Panc1 (cell line): ENCODE results near the gene CORO2B. TPM values are rescaled to one million over a fixed set of nuclear protein-coding genes. Genes with fewer than 3 reads are reported as not detected.

Experiments
- ATAC-seq: fragments of 200-7000 bp; cut with Tn5 transposase; 2 replicates; pipeline ENCODE4 v1.9.1; 2020; ENCODE audit warnings: mild to moderate bottlenecking, moderate library complexity
- BruUV-seq: library from RNA; stranded (reverse); fragments of 400-500 nt; replicated peaks from 2 replicates; lab custom pipeline; 2021; lab: Mats Ljungman, UMichigan
- CTCF ChIA-PET: fragments of 300-600 bp; sonication (Branson Sonifier 250); formaldehyde crosslinking; loops from one replicate; lab custom pipeline; 2022; ENCODE audit warnings: antibody characterized with exemption; lab: Charles Lee
- POLR2A ChIA-PET: fragments of 300-600 bp; sonication (Branson Sonifier 250); formaldehyde crosslinking; loops from one replicate; lab custom pipeline; 2022; ENCODE audit warnings: antibody characterized with exemption; lab: Charles Lee
- DNase-seq: peaks from one replicate; pipeline ENCODE4 v3.0.0-alpha.2; 2010; ENCODE audit warnings: low read depth, low spot score
- H3K27ac ChIP-seq: 2 replicates; pipeline ENCODE4 v1.5.1; 2011; ENCODE audit warnings: mild to moderate bottlenecking, low read length, inconsistent platforms
- H3K27me3 ChIP-seq: fragments of 200-500 bp; sonication (Bioruptor generic); 2 replicates; pipeline ENCODE4 v1.6.0; 2014; ENCODE audit warnings: low read length, inconsistent platforms; ENCODE audit not compliant: control insufficient read depth, insufficient read depth
- H3K36me3 ChIP-seq: fragments of 200-500 bp; sonication (Bioruptor generic); 2 replicates; pipeline ENCODE4 v1.5.1; 2014; ENCODE audit warnings: inconsistent platforms, mild to moderate bottlenecking, low read length, moderate library complexity; ENCODE audit not compliant: control insufficient read depth, insufficient read depth
- H3K4me1 ChIP-seq: 2 replicates; pipeline ENCODE4 v1.5.1; 2011; ENCODE audit warnings: inconsistent platforms, mild to moderate bottlenecking, low read length, moderate library complexity; ENCODE audit not compliant: control insufficient read depth, insufficient read depth
- H3K4me3 ChIP-seq, 2 experiments: 2 replicates each; pipeline ENCODE4 v1.5.1; 2011 to 2012; ENCODE audit warnings: low read depth in 2 of 2, low read length in 2 of 2, mild to moderate bottlenecking in 2 of 2, inconsistent platforms in 1 of 2, moderate library complexity in 1 of 2
- H3K9me3 ChIP-seq: fragments of 200-500 bp; sonication (Bioruptor generic); 2 replicates; pipeline ENCODE4 v1.5.1; 2014; ENCODE audit warnings: low read depth, mild to moderate bottlenecking, inconsistent platforms, low read length, moderate library complexity; ENCODE audit not compliant: control insufficient read depth, insufficient read depth
- CTCF ChIP-seq: fragments of 450-650 bp; IDR thresholded peaks from 2 replicates; pipeline ENCODE4 v1.5.1; 2017; ENCODE audit warnings: mild to moderate bottlenecking
- POLR2AphosphoS5 ChIP-seq: IDR thresholded peaks from 2 replicates; pipeline ENCODE4 v1.6.1; 2012; ENCODE audit warnings: mild to moderate bottlenecking, low read depth, low read length, moderate library complexity
- REST ChIP-seq, 2 experiments: IDR thresholded peaks; 2 replicates each; pipeline ENCODE4 v1.6.1; 2011 to 2012; ENCODE audit warnings: low read depth in 2 of 2, control low read depth in 1 of 2, low read length in 1 of 2, mild to moderate bottlenecking in 1 of 2, moderate library complexity in 1 of 2; ENCODE audit not compliant: insufficient read depth in 1 of 2
- SIN3A ChIP-seq: IDR thresholded peaks from 2 replicates; pipeline ENCODE4 v1.6.1; 2012; ENCODE audit warnings: low read depth, mild to moderate bottlenecking, low read length, moderate library complexity, borderline replicate concordance; ENCODE audit not compliant: insufficient read depth
- TCF7L2 ChIP-seq: IDR thresholded peaks from 2 replicates; pipeline ENCODE4 v1.6.1; 2011; ENCODE audit warnings: mild to moderate bottlenecking, low read depth, low read length, inconsistent platforms
- in situ Hi-C: cut with HindIII; loops from 2 replicates; pipeline ENCODE4 v1.10.0; 2016; ENCODE audit warnings: low sequenced_read_pairs, low pct_unique_long_range_greater_than_20kb
- intact Hi-C: fragments of 100-400 bp; cut with micrococcal nuclease; formaldehyde crosslinking; loops from one replicate; pipeline ENCODE4 v1.10.0; 2022; ENCODE audit not compliant: unreplicated experiment
- total RNA-seq: library from RNA; stranded (reverse); gene quantifications from one replicate; pipeline ENCODE4 v1.2.1, GENCODE V29; 2021; ENCODE audit not compliant: unreplicated experiment

Gene CORO2B
- total RNA-seq, 1 experiment from 2014 or later, result 0.36 TPM

- ATAC-seq (no peak), DNase-seq (no peak)
- Histone ChIP-seq H3K27ac (no peak overlapping the region), H3K4me3 (no peak overlapping the region), H3K9me3 (no peaks in the 10 kb centered on the region), H3K36me3 (no peaks in the 10 kb centered on the region), H3K27me3 (no peaks in the 10 kb centered on the region), H3K4me1 (no peaks in the 10 kb centered on the region)
- in situ Hi-C loops, result no loop called here
- CTCF ChIA-PET, result no interaction called here
- BruUV-seq, result no TSS peak
- TF ChIP-seq TCF7L2, result no peak
- TF ChIP-seq CTCF, result no peak
- no peak for TF ChIP-seq SIN3A
- TF ChIP-seq REST (IDR thresholded peaks at IDR 0.05; ENCODE audit: insufficient read depth in 1 of 2, low read depth in 2 of 2, low read length in 1 of 2), result no peak
- TF ChIP-seq POLR2AphosphoS5, result no peak
- POLR2A ChIA-PET, result no interaction called here
- intact Hi-C loops, result no loop called here
Measured at GRCh38 chr15:68770216-68770615, 191.4 kb downstream of the CORO2B start.

GRCh38 chr15:68773036-68773435 is 194.2 kb downstream of the CORO2B start:
- POLR2A ChIA-PET, result no interaction called here
- ATAC-seq, result no peak

More at GRCh38 chr15:68773036-68773435, 194.2 kb downstream of the CORO2B start:
- Histone ChIP-seq H3K4me3 (no peak overlapping the region), H3K4me1 (no peaks in the 10 kb centered on the region), H3K27me3 (no peaks in the 10 kb centered on the region), H3K27ac (no peak overlapping the region), H3K36me3 (peaks cover 2% of the 10 kb centered on the region; the same call in 1 of the 2 replicates), H3K9me3 (no peaks in the 10 kb centered on the region)
- in situ Hi-C loops (no loop called here), intact Hi-C loops (no loop called here)
- TF ChIP-seq SIN3A (no peak), TCF7L2 (no peak), CTCF (no peak), POLR2AphosphoS5 (no peak), REST (IDR thresholded peaks at IDR 0.05; ENCODE audit: insufficient read depth in 1 of 2, low read depth in 2 of 2, low read length in 1 of 2) (no peak)
- CTCF ChIA-PET, result no interaction called here
- BruUV-seq, result no TSS peak
- no peak for DNase-seq
